Testis (tissue), 3 donors: Measurements from ENCODE around the gene KCTD10. TPM values are rescaled to one million over a fixed set of nuclear protein-coding genes. Genes with fewer than 3 reads are reported as not detected.

ENCODE experiments used
- DNase-seq: peaks from one replicate; pipeline ENCODE4 v3.0.0-alpha.2; 2019
- H3K27ac ChIP-seq, 2 donors: fragments of 200-600 bp; sonication (generic); one replicate each; pipeline ENCODE4 v1.5.1; 2019
- H3K27me3 ChIP-seq: fragments of 200-600 bp; sonication (generic); one replicate; pipeline ENCODE4 v1.5.1; 2019
- H3K36me3 ChIP-seq: fragments of 200-600 bp; sonication (generic); one replicate; pipeline ENCODE4 v1.5.1; 2017; ENCODE audit warnings: low read depth; ENCODE audit errors: missing control alignments
- H3K4me1 ChIP-seq: fragments of 200-600 bp; sonication (generic); one replicate; pipeline ENCODE4 v1.5.1; 2019
- H3K4me3 ChIP-seq, 2 donors: fragments of 200-600 bp; sonication (generic); one replicate each; pipeline ENCODE4 v1.5.1; 2017 to 2019
- H3K9me3 ChIP-seq: fragments of 200-600 bp; sonication (generic); one replicate; pipeline ENCODE4 v1.5.1; 2017
- CTCF ChIP-seq, 3 experiments: fragments of 450-650 bp in 2 of 3; fragments of 200-600 bp in 1 of 3; sonication (generic) in 1 of 3; IDR thresholded peaks; one replicate each; pipeline ENCODE4 v1.5.1; 2016 to 2019; ENCODE audit warnings: antibody characterized with exemption in 3 of 3, mild to moderate bottlenecking in 2 of 3, moderate library complexity in 1 of 3
- POLR2A ChIP-seq: fragments of 450-650 bp; IDR thresholded peaks from one replicate; pipeline ENCODE4 v1.6.1; 2017; ENCODE audit warnings: antibody characterized with exemption, mild to moderate bottlenecking, moderate library complexity
- WGBS, 2 donors: methylation state at CpG; one replicate each; pipeline ENCODE4 v1.1.5; 2018; 5-methylcytosine and 5-hydroxymethylcytosine counted together
- intact Hi-C: fragments of 100-400 bp; cut with DNase I; formaldehyde crosslinking; loops from one replicate; pipeline ENCODE4 v1.15.1; 2023; ENCODE audit warnings: low total_unique reads
- polyA plus RNA-seq: library from polyadenylated mRNA; stranded (reverse); fragments of 350-450 nt; fragmentation: Illumina TruSeq; extraction: RNeasy Lipid Tissue Mini Kit (QIAGEN cat#74804); gene quantifications from one replicate; pipeline ENCODE4 v1.2.3, GENCODE V29; 2014; ENCODE audit warnings: low read depth, low replicate concordance; ENCODE audit not compliant: insufficient read depth
- total RNA-seq, 2 donors: library from RNA; depleted of rRNA; stranded (reverse); fragments of >200 nt; gene quantifications; one replicate each; pipeline ENCODE4 v1.2.3, GENCODE V29; 2016

KCTD10 gene
- total and polyA plus RNA-seq, 3 donors from 2014 or later, result 43.0 to 58.7 (median 43.6) TPM

GRCh38 chr12:109504068-109504467, 27.0 kb upstream of the KCTD10 start:
- Histone ChIP-seq H3K9me3 (no peaks in the 10 kb centered on the region), H3K4me1 (no peaks in the 10 kb centered on the region), H3K36me3 (no peaks in the 10 kb centered on the region), H3K27ac (no peak overlapping the region), H3K27me3 (no peaks in the 10 kb centered on the region), H3K4me3 (no peak overlapping the region)
- no peak for DNase-seq
- no peak for TF ChIP-seq CTCF (IDR thresholded peaks at IDR 0.05)
- no peak for TF ChIP-seq POLR2A
- 46 to 71% methylated on average over 1 of the region's 1 CpG for WGBS, 2 donors
- intact Hi-C loops, result no loop called here

- Histone ChIP-seq H3K27ac (no peak overlapping the region), H3K4me3 (no peak overlapping the region), H3K36me3 (no peaks in the 10 kb centered on the region), H3K27me3 (no peaks in the 10 kb centered on the region), H3K9me3 (no peaks in the 10 kb centered on the region), H3K4me1 (no peaks in the 10 kb centered on the region)
- WGBS, 2 donors, result 57 to 77% methylated on average over 3 of the region's 3 CpGs
- TF ChIP-seq CTCF (IDR thresholded peaks at IDR 0.05) (no peak), POLR2A (no peak)
- intact Hi-C loops, result no loop called here
- no peak for DNase-seq
Observed at GRCh38 chr12:109503611-109504010, 26.5 kb upstream of the KCTD10 start.

- H3K27ac ChIP-seq, result no peak overlapping the region
- H3K36me3 ChIP-seq, result no peaks in the 10 kb centered on the region
- DNase-seq, result no peak
Observed at GRCh38 chr12:109502332-109502731, 25.2 kb upstream of the KCTD10 start.

GRCh38 chr12:109501299-109501698, 24.2 kb upstream of the KCTD10 start:
- no peak overlapping the region for H3K4me3 ChIP-seq
- no peaks in the 10 kb centered on the region for H3K4me1 ChIP-seq
- no peak for TF ChIP-seq POLR2A
- no peak for TF ChIP-seq CTCF (IDR thresholded peaks at IDR 0.05)
- intact Hi-C loops, result no loop called here
- no peaks in the 10 kb centered on the region for H3K27me3 ChIP-seq
- no peak overlapping the region for H3K27ac ChIP-seq
- 89 to 93% methylated on average over 6 of the region's 6 CpGs for WGBS, 2 donors
- no peak for DNase-seq
- H3K36me3 ChIP-seq, result no peaks in the 10 kb centered on the region
- no peaks in the 10 kb centered on the region for H3K9me3 ChIP-seq

More at GRCh38 chr12:109502332-109502731, 25.2 kb upstream of the KCTD10 start:
- intact Hi-C loops, result no loop called here
- no peak for TF ChIP-seq POLR2A
- no peaks in the 10 kb centered on the region for H3K9me3 ChIP-seq
- H3K4me1 ChIP-seq, result no peaks in the 10 kb centered on the region
- H3K27me3 ChIP-seq, result no peaks in the 10 kb centered on the region
- H3K4me3 ChIP-seq, result no peak overlapping the region
- WGBS, 2 donors, result 93 to 98% methylated on average over 5 of the region's 5 CpGs

- H3K27ac ChIP-seq, result no peak overlapping the region
- intact Hi-C loops, result no loop called here
- no peak for DNase-seq
- no peak for TF ChIP-seq POLR2A
- TF ChIP-seq CTCF (IDR thresholded peaks at IDR 0.05), result no peak
- H3K4me1 ChIP-seq, result no peaks in the 10 kb centered on the region
- WGBS, 2 donors, result 85 to 89% methylated on average over 9 of the region's 9 CpGs
- no peaks in the 10 kb centered on the region for H3K9me3 ChIP-seq
- no peaks in the 10 kb centered on the region for H3K36me3 ChIP-seq
- H3K4me3 ChIP-seq, result no peak overlapping the region
- H3K27me3 ChIP-seq, result no peaks in the 10 kb centered on the region
Observed at GRCh38 chr12:109500406-109501185, 23.5 kb upstream of the KCTD10 start.
